ENCODE data around the gene CD63. TPM values are rescaled to one million over a fixed set of nuclear protein-coding genes. Genes with fewer than 3 reads are reported as not detected.

The CD63 gene
- total RNA-seq, 1 experiment from 2014 or later: 581 TPM

GRCh38 chr12:55679691-55680090, 49.1 kb downstream of the CD63 start:
- H3T11ph ChIP-seq (ENCODE audit: low read length): no peak overlapping the region
- no CpG with 5 or more reads among the region's 5 CpGs for WGBS (ENCODE audit: extremely low coverage, insufficient read length, low lambda C conversion rate)
- no peak overlapping the region for H3K18ac ChIP-seq (ENCODE audit: insufficient read length, low read depth, low read length)
- peaks cover 0 to 8% (median 0%) of the 10 kb centered on the region in 3 experiments; a peak in 2 of 7 replicates for H3K36me3 Mint-ChIP-seq (ENCODE audit: insufficient read depth in 1 of 3, low read depth in 3 of 3)
- H3K79me2 ChIP-seq (ENCODE audit: insufficient read depth, low read length): no peaks in the 10 kb centered on the region
- TF ChIP-seq, protein P1, sequence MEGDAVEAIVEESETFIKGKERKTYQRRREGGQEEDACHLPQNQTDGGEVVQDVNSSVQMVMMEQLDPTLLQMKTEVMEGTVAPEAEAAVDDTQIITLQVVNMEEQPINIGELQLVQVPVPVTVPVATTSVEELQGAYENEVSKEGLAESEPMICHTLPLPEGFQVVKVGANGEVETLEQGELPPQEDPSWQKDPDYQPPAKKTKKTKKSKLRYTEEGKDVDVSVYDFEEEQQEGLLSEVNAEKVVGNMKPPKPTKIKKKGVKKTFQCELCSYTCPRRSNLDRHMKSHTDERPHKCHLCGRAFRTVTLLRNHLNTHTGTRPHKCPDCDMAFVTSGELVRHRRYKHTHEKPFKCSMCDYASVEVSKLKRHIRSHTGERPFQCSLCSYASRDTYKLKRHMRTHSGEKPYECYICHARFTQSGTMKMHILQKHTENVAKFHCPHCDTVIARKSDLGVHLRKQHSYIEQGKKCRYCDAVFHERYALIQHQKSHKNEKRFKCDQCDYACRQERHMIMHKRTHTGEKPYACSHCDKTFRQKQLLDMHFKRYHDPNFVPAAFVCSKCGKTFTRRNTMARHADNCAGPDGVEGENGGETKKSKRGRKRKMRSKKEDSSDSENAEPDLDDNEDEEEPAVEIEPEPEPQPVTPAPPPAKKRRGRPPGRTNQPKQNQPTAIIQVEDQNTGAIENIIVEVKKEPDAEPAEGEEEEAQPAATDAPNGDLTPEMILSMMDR (conservative IDR thresholded peaks at IDR 0.05): no peak
- H2BK5ac ChIP-seq (ENCODE audit: insufficient read length, low read length): no peak overlapping the region
- H3K4me2 ChIP-seq (ENCODE audit: insufficient read depth, insufficient read length, low read length): no peak overlapping the region
- H3K23ac ChIP-seq (ENCODE audit: insufficient read length, low read depth, low read length): no peak overlapping the region
- no peaks in the 10 kb centered on the region for H3K9me3 Mint-ChIP-seq
- H3K27ac ChIP-seq (ENCODE audit: insufficient read length, low read depth, low read length): no peak overlapping the region
- no peak overlapping the region for H2AK5ac ChIP-seq (ENCODE audit: insufficient read length, low read length)
- peaks cover 20 to 21% of the 10 kb centered on the region in 2 experiments for H3K4me1 Mint-ChIP-seq
- no peaks in the 10 kb centered on the region for H4K20me1 ChIP-seq (ENCODE audit: control insufficient read depth, insufficient read depth, insufficient read length)
- no peaks in the 10 kb centered on the region for H3K9me3 ChIP-seq (ENCODE audit: control insufficient read depth, low read depth, low read length)
- H2BK120ac ChIP-seq (ENCODE audit: low read depth, low read length, poor library complexity, severe bottlenecking): no peak overlapping the region
- no peak overlapping the region for H4K8ac ChIP-seq (replicated peaks; ENCODE audit: insufficient read length, low read depth, low read length)
- no peak overlapping the region for H2BK15ac ChIP-seq (ENCODE audit: low read depth, low read length)
- no peak overlapping the region for H4K91ac ChIP-seq (ENCODE audit: insufficient read length, low read depth, low read length)
- no peak overlapping the region for H3K4ac ChIP-seq (ENCODE audit: low read depth, low read length)
- no peaks in the 10 kb centered on the region for H3K23me2 ChIP-seq (ENCODE audit: insufficient read length, low read depth, low read length, poor library complexity, severe bottlenecking)
- no peak overlapping the region for H2BK12ac ChIP-seq (ENCODE audit: insufficient read length, low read depth, low read length)
- H3K4me1 ChIP-seq (ENCODE audit: insufficient read depth, low read length): no peaks in the 10 kb centered on the region
- H3K27me3 Mint-ChIP-seq (ENCODE audit: low read depth): peaks cover 7% of the 10 kb centered on the region
- no peaks in the 10 kb centered on the region for H3K79me1 ChIP-seq (ENCODE audit: insufficient read depth, low read depth, low read length, poor library complexity, severe bottlenecking)
- H2AFZ ChIP-seq (ENCODE audit: low read length): no peak overlapping the region
- H3K4me3 Mint-ChIP-seq: no peak overlapping the region
- DNase-seq: no peak
- H3K14ac ChIP-seq (ENCODE audit: insufficient read depth, low read length): no peak overlapping the region
- H3K9ac ChIP-seq (ENCODE audit: extremely low read depth, insufficient read length, low read length): no peak overlapping the region
- no peak overlapping the region for H3K56ac ChIP-seq (ENCODE audit: insufficient read length, low read depth, low read length)
- no peak overlapping the region for H2BK20ac ChIP-seq (ENCODE audit: low read depth, low read length, poor library complexity, severe bottlenecking)
- no peaks in the 10 kb centered on the region for H3K27me3 ChIP-seq (ENCODE audit: insufficient read depth, low read length)
- no peak overlapping the region for H4K5ac ChIP-seq (ENCODE audit: insufficient read length, low read depth, low read length)
- no peak overlapping the region for H3K27ac Mint-ChIP-seq

Data from H9 (cell line).